HEK293 (cell line): ENCODE measurements around the gene EFEMP2.

ENCODE experiments used
- CTCF ChIA-PET: fragments of 350-600 bp; formaldehyde crosslinking; extraction: SDS; loops from one replicate; lab custom pipeline; 2021; ENCODE audit warnings: antibody characterized with exemption; lab: Yijun Ruan, JAX
- POLR2A ChIA-PET: fragments of 300-600 bp; formaldehyde crosslinking; extraction: SDS; loops from one replicate; lab custom pipeline; 2020; ENCODE audit warnings: antibody characterized with exemption, inconsistent platforms; lab: Yijun Ruan, JAX
- H3K27ac ChIP-seq: fragments of 200-500 bp; sonication (Bioruptor generic); 2 replicates; pipeline ENCODE4 v1.5.1; 2014; ENCODE audit warnings: low read depth, low read length, control low read depth, inconsistent platforms; ENCODE audit errors: extremely low read depth
- H3K36me3 ChIP-seq, 2 experiments: fragments of 200-500 bp in 1 of 2; sonication (Bioruptor generic) in 1 of 2; 1 replicate in 1 of 2; 2 replicates in 1 of 2; pipeline ENCODE4 v1.5.1; 2014 to 2017; ENCODE audit warnings: inconsistent platforms in 2 of 2, low read length in 2 of 2; ENCODE audit not compliant: control insufficient read depth in 2 of 2, insufficient read depth in 1 of 2
- H3K4me1 ChIP-seq: fragments of 200-500 bp; sonication (Bioruptor generic); 2 replicates; pipeline ENCODE4 v1.5.1; 2014; ENCODE audit warnings: mild to moderate bottlenecking, low read length, inconsistent platforms; ENCODE audit not compliant: control insufficient read depth, insufficient read depth
- H3K4me3 ChIP-seq: 2 replicates; pipeline ENCODE4 v1.5.1; 2011; ENCODE audit warnings: low read depth, mild to moderate bottlenecking, control low read depth, low read length, moderate library complexity
- H3K9me3 ChIP-seq: fragments of 200-500 bp; sonication (Bioruptor generic); 2 replicates; pipeline ENCODE4 v1.5.1; 2014; ENCODE audit warnings: low read depth, low read length, inconsistent platforms; ENCODE audit not compliant: control insufficient read depth, insufficient read depth
- ELK4 ChIP-seq: IDR thresholded peaks from 2 replicates; pipeline ENCODE4 v1.6.1; 2011; ENCODE audit warnings: mild to moderate bottlenecking, low read depth, low read length, borderline replicate concordance
- FEZF1 ChIP-seq: fragments of 450-650 bp; formaldehyde crosslinking; IDR thresholded peaks from 2 replicates; pipeline ENCODE4 v1.5.1; 2016; ENCODE audit warnings: missing biosample characterization, missing genetic modification characterization
- GLI4 ChIP-seq: fragments of 450-650 bp; formaldehyde crosslinking; IDR thresholded peaks from 2 replicates; pipeline ENCODE4 v1.5.1; 2016; ENCODE audit warnings: missing biosample characterization, missing genetic modification characterization
- PRDM10 ChIP-seq: fragments of 450-650 bp; formaldehyde crosslinking; IDR thresholded peaks from 2 replicates; pipeline ENCODE4 v1.5.1; 2016; ENCODE audit warnings: missing biosample characterization, missing genetic modification characterization
- SCRT2 ChIP-seq: fragments of 450-650 bp; formaldehyde crosslinking; IDR thresholded peaks from 2 replicates; pipeline ENCODE4 v1.5.1; 2016; ENCODE audit warnings: missing biosample characterization, missing genetic modification characterization
- ZBTB7A ChIP-seq: fragments of 450-650 bp; formaldehyde crosslinking; IDR thresholded peaks from 2 replicates; pipeline ENCODE4 v1.5.1; 2016; ENCODE audit warnings: low read depth, missing biosample characterization, missing genetic modification characterization
- ZNF132 ChIP-seq: fragments of 450-650 bp; formaldehyde crosslinking; IDR thresholded peaks from 2 replicates; pipeline ENCODE4 v1.5.1; 2017; ENCODE audit warnings: missing biosample characterization, missing genetic modification characterization, borderline replicate concordance
- ZNF266 ChIP-seq: fragments of 450-650 bp; formaldehyde crosslinking; IDR thresholded peaks from 2 replicates; pipeline ENCODE4 v1.5.1; 2016; ENCODE audit warnings: missing biosample characterization, missing genetic modification characterization, low read depth
- ZNF335 ChIP-seq: fragments of 450-650 bp; formaldehyde crosslinking; conservative IDR thresholded peaks from 2 replicates; pipeline ENCODE4 v1.5.1; 2016; ENCODE audit warnings: missing biosample characterization, missing genetic modification characterization
- ZNF521 ChIP-seq: fragments of 450-650 bp; formaldehyde crosslinking; IDR thresholded peaks from 2 replicates; pipeline ENCODE4 v1.5.1; 2017; ENCODE audit warnings: missing biosample characterization, mild to moderate bottlenecking, missing genetic modification characterization
- ZNF548 ChIP-seq: fragments of 450-650 bp; formaldehyde crosslinking; IDR thresholded peaks from 2 replicates; pipeline ENCODE4 v1.5.1; 2016; ENCODE audit warnings: missing biosample characterization, missing genetic modification characterization
- ZNF549 ChIP-seq: fragments of 450-650 bp; IDR thresholded peaks from 2 replicates; pipeline ENCODE4 v1.5.1; 2018; ENCODE audit warnings: missing biosample characterization, missing genetic modification characterization, mild to moderate bottlenecking, inconsistent platforms, moderate library complexity
- ZNF629 ChIP-seq: fragments of 450-650 bp; formaldehyde crosslinking; IDR thresholded peaks from 2 replicates; pipeline ENCODE4 v1.5.1; 2017; ENCODE audit warnings: missing biosample characterization, missing genetic modification characterization
- ZNF645 ChIP-seq: fragments of 450-650 bp; formaldehyde crosslinking; IDR thresholded peaks from 2 replicates; pipeline ENCODE4; 2016; ENCODE audit warnings: missing biosample characterization, missing genetic modification characterization
- ZNF664 ChIP-seq: fragments of 450-650 bp; formaldehyde crosslinking; IDR thresholded peaks from 2 replicates; pipeline ENCODE4 v1.5.1; 2016; ENCODE audit warnings: missing biosample characterization, missing genetic modification characterization
- ZSCAN16 ChIP-seq: fragments of 450-650 bp; formaldehyde crosslinking; IDR thresholded peaks from 2 replicates; pipeline ENCODE4 v1.5.1; 2016; ENCODE audit warnings: missing biosample characterization, missing genetic modification characterization
- ZSCAN23 ChIP-seq: fragments of 450-650 bp; formaldehyde crosslinking; IDR thresholded peaks from 2 replicates; pipeline ENCODE4 v1.5.1; 2016; ENCODE audit warnings: missing biosample characterization, missing genetic modification characterization
- ZSCAN4 ChIP-seq: fragments of 450-650 bp; formaldehyde crosslinking; IDR thresholded peaks from 2 replicates; pipeline ENCODE4 v1.5.1; 2017; ENCODE audit warnings: missing biosample characterization, missing genetic modification characterization

EFEMP2 gene

GRCh38 chr11:65886826-65887722 lies 14.5 kb upstream of the EFEMP2 start:
- H3K4me3 ChIP-seq, result peak overlapping the region; percentile 87
- no peaks in the 10 kb centered on the region for H3K9me3 ChIP-seq
- POLR2A ChIA-PET, result interaction anchor here (1.4 to 6.1 kb wide), 6 partner anchors 13 to 225 kb away, joined by 4 to 121 read pairs (median 16); partner anchors contain the start of genes CFL1, FOSL1, MUS81 and RELA
- no peaks in the 10 kb centered on the region for H3K4me1 ChIP-seq
- H3K36me3 ChIP-seq, result peaks cover 0 to 50% of the 10 kb centered on the region in 2 experiments; a peak in 2 of 3 replicates
- CTCF ChIA-PET, result interaction anchor here (0.6 to 9.5 kb wide), 24 partner anchors 9 to 180 kb away, joined by 3 to 189 read pairs (median 5); partner anchors contain the start of genes CFL1, FOSL1, KAT5 and MUS81
- no peak for TF ChIP-seq PRDM10 (tag by site-specific recombination)
- TF ChIP-seq ZBTB7A, result no peak
- no peak for TF ChIP-seq ZNF629 (tag by site-specific recombination)
- TF ChIP-seq ZSCAN4 (tag by site-specific recombination), result no peak
- TF ChIP-seq ZNF548 (tag by site-specific recombination), result no peak
- TF ChIP-seq ZNF132, result no peak
- no peak for TF ChIP-seq ELK4
- TF ChIP-seq ZNF549, result no peak
- TF ChIP-seq FEZF1 (tag by site-specific recombination), result no peak
- TF ChIP-seq ZNF664 (tag by site-specific recombination), result no peak
- TF ChIP-seq ZSCAN16 (tag by site-specific recombination), result no peak
- TF ChIP-seq ZNF645, result no peak
- TF ChIP-seq ZSCAN23 (tag by site-specific recombination), result no peak
- no peak for TF ChIP-seq GLI4 (tag by site-specific recombination)
- no peak for TF ChIP-seq ZNF266 (tag by site-specific recombination)
- no peak for TF ChIP-seq ZNF521
- TF ChIP-seq SCRT2 (tag by site-specific recombination), result no peak
- no peak for TF ChIP-seq ZNF335 (tag by site-specific recombination)
- TF ChIP-seq, all 188 proteins: peak for 0
- H3K27ac ChIP-seq, result peak overlapping the region; percentile 1; the same call in 1 of the 2 replicates
